IPS-20b (cell line): ENCODE measurements around the gene NUMBL.
A peak's percentile ranks its signal among the peaks of the same experiment; 100 is the strongest.

Experiments used
- H3K27ac ChIP-seq: one replicate; pipeline ENCODE4 v1.5.1; 2013; ENCODE audit warnings: low read length
- H3K27me3 ChIP-seq: 2 replicates; pipeline ENCODE4 v1.6.1; 2013; ENCODE audit warnings: mild to moderate bottlenecking, low read length, inconsistent platforms; ENCODE audit not compliant: insufficient read depth
- H3K36me3 ChIP-seq: 2 replicates; pipeline ENCODE4 v1.6.1; 2013; ENCODE audit warnings: low read depth, mild to moderate bottlenecking, inconsistent platforms, low read length, moderate library complexity; ENCODE audit not compliant: insufficient read depth
- H3K4me1 ChIP-seq: 2 replicates; pipeline ENCODE4 v1.6.1; 2013; ENCODE audit warnings: mild to moderate bottlenecking, control low read depth, inconsistent platforms, low read length, moderate library complexity; ENCODE audit not compliant: insufficient read depth
- H3K4me3 ChIP-seq: 2 replicates; pipeline ENCODE4 v1.5.1; 2013; ENCODE audit warnings: mild to moderate bottlenecking, low read length, inconsistent platforms
- H3K9ac ChIP-seq: 2 replicates; pipeline ENCODE4 v1.6.1; 2013; ENCODE audit warnings: low read depth, mild to moderate bottlenecking, inconsistent platforms, low read length, moderate library complexity
- H3K9me3 ChIP-seq: 2 replicates; pipeline ENCODE4 v1.6.1; 2013; ENCODE audit warnings: mild to moderate bottlenecking, low read depth, low read length, inconsistent platforms; ENCODE audit not compliant: insufficient read depth

The NUMBL gene

DNA sequence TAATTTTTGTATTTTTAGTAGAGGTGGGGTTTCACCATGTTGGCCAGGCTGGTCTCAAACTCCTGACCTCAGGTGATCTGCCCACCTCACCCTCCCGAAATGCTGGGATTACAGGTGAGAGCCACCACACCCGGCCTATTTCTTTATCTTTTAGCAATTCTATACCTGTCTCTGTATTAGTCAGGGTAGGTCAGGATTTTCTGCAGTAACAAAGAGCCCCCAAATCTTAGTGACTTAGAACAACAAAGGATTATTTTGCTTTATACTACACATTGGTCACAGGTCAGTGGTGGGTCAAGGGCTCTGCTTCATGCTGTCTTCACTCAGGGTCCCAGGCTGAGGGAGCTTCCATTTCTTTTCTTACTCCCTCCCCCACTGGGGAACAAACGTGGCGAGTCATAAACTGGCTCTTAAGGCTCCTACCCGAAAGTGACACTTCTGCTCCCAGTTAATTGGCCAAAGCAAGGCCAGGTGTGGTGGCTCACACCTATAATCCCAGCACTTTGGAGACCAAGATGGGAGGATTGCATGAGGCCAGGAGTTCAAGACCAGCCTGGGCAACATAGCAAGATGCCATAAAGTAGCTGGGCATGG, 33.3 kb upstream of the NUMBL start:
- peaks cover 33% of the 10 kb centered on the region for H3K36me3 ChIP-seq
- H3K27ac ChIP-seq: no peak overlapping the region
- no peaks in the 10 kb centered on the region for H3K9me3 ChIP-seq
- no peaks in the 10 kb centered on the region for H3K27me3 ChIP-seq
- no peaks in the 10 kb centered on the region; the same call in 1 of the 2 replicates for H3K4me1 ChIP-seq
- no peak overlapping the region for H3K4me3 ChIP-seq
- H3K9ac ChIP-seq: no peak overlapping the region

DNA sequence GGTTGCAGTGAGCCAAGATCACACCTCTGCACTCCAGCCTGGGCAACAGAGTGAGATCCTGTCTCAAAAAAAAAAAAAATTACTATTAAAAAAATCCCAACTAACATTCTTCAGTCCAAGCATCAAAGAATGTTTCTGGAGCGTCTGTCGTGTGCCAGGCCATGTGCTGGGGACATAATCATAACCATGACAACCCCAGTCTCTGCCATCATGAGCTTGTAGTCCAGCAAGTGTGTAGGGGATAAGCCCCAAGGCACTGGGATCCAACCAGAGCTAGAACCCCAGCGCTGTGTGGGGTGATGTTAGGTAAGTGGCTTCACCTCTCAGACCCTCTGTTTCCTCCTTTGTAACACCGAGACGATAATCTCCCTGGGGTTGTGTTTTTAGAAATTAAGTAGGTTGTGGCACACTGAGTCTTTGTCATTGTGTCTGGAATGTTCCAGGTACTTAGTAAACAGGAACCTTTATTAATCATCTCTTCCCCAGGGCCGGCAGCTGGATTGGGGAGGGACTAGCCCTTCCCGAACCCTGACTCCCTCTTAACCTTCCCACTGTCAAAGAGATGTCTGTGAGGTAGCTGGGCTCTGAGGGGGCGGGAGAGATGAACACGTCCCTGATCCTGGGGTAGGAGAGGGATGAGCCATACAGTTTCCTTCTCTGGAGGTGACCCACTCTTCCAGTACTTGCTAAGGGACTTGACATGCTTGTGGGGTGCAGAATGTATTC, 31.6 kb upstream of the NUMBL start:
- Histone ChIP-seq H3K27me3 (no peaks in the 10 kb centered on the region), H3K27ac (no peak overlapping the region), H3K4me3 (no peak overlapping the region), H3K9ac (no peak overlapping the region), H3K4me1 (peaks cover 10% of the 10 kb centered on the region; the same call in 1 of the 2 replicates), H3K36me3 (peaks cover 20% of the 10 kb centered on the region), H3K9me3 (no peaks in the 10 kb centered on the region)

DNA sequence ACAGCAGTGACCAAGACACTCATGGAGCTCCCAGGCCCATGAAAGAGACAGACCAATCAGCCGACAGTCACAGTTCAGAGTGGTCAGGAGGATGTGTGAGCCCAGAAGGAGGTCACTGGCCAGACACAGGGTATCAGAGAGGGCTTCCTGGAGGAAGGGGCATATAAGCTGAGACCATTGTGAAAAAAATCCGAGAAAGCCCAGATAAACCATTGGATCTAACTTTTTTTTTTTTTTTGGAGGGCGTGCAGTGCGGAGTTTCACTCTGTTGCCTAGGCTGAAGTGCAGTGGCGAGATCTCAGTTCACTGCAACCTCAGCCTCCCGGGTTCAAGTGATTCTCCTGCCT, 30.7 kb upstream of the NUMBL start:
- Histone ChIP-seq H3K27me3 (no peaks in the 10 kb centered on the region), H3K36me3 (peaks cover 14% of the 10 kb centered on the region; the same call in 1 of the 2 replicates), H3K27ac (no peak overlapping the region), H3K4me3 (no peak overlapping the region), H3K9ac (no peak overlapping the region), H3K9me3 (no peaks in the 10 kb centered on the region), H3K4me1 (peaks cover 10% of the 10 kb centered on the region; the same call in 1 of the 2 replicates)

DNA sequence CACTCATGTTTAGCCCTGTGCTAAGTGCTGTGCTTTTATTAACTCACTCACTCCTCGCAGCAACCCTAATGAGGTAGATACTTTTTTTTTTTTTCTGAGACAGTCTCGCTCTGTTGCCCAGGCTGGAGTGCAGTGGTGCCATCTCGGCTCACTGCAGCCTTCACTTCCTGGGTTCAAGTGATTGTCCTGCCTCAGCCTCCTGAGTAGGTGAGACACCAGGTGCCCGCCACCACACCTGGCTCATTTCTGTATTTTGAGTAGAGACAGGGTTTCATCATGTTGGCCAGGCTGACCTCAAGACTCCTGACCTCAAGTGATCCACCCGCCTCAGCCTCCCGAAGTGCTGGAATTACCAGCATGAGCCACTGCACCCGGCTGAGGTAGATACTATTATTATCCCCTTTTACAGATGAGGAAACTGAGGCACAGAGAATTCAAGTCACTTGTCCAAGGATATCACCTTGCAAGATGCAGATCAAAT, 29.0 kb upstream of the NUMBL start:
- peak overlapping the region; percentile 88; the same call in 1 of the 2 replicates for H3K9ac ChIP-seq
- H3K36me3 ChIP-seq: peaks cover 8% of the 10 kb centered on the region; the same call in 1 of the 2 replicates
- H3K4me1 ChIP-seq: peaks cover 16% of the 10 kb centered on the region; the same call in 1 of the 2 replicates
- H3K27ac ChIP-seq: no peak overlapping the region
- H3K27me3 ChIP-seq: no peaks in the 10 kb centered on the region
- H3K9me3 ChIP-seq: no peaks in the 10 kb centered on the region
- H3K4me3 ChIP-seq: peak overlapping the region; percentile 93

DNA sequence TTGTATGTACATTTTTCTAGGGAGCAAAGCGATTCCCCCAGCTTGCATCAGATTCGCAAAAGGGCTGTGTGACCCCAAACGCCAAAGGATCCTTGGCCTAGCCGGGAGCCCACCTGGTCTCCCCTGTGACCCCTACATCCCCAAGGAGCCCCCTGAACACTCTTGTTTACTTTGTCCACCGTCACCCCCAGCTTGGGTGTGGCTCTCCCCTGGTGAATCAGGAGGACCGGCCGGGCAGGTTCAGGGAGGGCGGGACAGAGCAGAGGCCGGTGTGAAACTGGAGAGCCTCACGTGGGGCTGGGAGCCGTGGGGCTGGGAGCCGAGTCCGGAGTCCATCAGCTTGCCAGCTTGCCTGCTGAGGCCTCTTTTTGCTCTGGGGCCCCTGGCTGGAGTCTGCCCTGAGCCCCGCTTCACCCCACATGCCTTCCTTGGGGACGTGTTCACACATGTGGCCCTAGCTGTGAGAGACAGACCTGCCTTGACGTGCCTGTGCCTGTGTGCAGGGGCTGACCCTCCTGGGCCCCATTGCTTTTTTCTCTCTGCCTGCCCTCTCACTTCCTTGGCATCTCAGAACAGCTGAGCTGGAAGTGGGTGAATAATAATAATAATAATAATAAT, 28.4 kb upstream of the NUMBL start:
- no peaks in the 10 kb centered on the region for H3K27me3 ChIP-seq
- peaks cover 3% of the 10 kb centered on the region; the same call in 1 of the 2 replicates for H3K36me3 ChIP-seq
- no peaks in the 10 kb centered on the region for H3K9me3 ChIP-seq
- peak overlapping the region; percentile 88 for H3K9ac ChIP-seq
- no peak overlapping the region for H3K27ac ChIP-seq
- peaks cover 19% of the 10 kb centered on the region; the same call in 1 of the 2 replicates for H3K4me1 ChIP-seq
- peak overlapping the region; percentile 93 for H3K4me3 ChIP-seq

DNA sequence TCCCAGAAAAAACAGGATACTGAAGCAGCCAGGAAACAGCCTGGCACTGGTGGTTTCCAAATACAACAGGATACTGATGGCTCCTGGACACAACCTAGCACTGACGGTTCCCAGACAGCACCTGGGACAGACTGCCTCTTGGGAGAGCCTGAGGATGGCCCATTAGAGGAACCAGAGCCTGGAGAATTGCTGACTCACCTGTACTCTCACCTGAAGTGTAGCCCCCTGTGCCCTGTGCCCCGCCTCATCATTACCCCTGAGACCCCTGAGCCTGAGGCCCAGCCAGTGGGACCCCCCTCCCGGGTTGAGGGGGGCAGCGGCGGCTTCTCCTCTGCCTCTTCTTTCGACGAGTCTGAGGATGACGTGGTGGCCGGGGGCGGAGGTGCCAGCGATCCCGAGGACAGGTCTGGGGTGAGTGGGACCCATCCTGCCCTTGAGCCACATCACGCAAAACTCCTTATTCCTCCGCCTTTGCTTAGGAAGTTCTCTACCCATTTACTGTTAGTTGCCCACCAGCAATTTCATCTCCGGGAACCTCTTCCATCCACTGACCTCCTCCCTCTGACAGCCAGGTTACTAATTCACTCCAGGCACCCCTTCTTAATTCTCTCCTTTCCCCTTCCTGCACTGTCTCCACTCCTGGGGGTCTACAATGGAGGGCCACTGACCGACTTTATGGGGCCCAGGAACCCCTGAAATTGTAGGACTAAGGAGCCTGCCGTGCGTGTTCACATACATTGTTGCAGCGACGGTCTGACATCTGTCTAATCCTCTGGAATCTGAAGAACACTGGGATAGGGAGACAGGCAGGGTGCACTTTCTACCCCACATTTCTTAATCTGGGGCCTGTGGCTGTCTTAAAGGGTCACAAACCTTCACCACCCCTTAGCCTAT, 27.7 kb upstream of the NUMBL start:
- peaks cover 2% of the 10 kb centered on the region for H3K36me3 ChIP-seq
- no peaks in the 10 kb centered on the region for H3K27me3 ChIP-seq
- peaks cover 19% of the 10 kb centered on the region; the same call in 1 of the 2 replicates for H3K4me1 ChIP-seq
- H3K4me3 ChIP-seq: peak overlapping the region; percentile 93
- peak overlapping the region; percentile 88 for H3K9ac ChIP-seq
- H3K9me3 ChIP-seq: no peaks in the 10 kb centered on the region
- no peak overlapping the region for H3K27ac ChIP-seq

DNA sequence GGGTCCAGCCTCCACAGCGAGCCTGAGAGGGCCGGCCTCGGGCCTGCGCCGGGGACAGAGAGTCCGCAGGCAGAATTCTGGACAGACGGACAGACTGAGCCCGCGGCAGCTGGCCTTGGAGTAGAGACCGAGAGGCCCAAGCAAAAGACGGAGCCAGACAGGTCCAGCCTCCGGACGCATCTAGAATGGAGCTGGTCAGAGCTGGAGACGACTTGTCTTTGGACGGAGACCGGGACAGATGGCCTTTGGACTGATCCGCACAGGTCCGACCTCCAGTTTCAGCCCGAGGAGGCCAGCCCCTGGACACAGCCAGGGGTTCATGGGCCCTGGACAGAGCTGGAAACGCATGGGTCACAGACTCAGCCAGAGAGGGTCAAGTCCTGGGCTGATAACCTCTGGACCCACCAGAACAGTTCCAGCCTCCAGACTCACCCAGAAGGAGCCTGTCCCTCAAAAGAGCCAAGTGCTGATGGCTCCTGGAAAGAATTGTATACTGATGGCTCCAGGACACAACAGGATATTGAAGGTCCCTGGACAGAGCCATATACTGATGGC, 27.0 kb upstream of the NUMBL start:
- Histone ChIP-seq H3K36me3 (peaks cover 10% of the 10 kb centered on the region), H3K4me1 (peaks cover 19% of the 10 kb centered on the region; the same call in 1 of the 2 replicates), H3K4me3 (peak overlapping the region; percentile 93), H3K9ac (peak overlapping the region; percentile 88; the same call in 1 of the 2 replicates), H3K27ac (no peak overlapping the region), H3K9me3 (no peaks in the 10 kb centered on the region), H3K27me3 (no peaks in the 10 kb centered on the region)

DNA sequence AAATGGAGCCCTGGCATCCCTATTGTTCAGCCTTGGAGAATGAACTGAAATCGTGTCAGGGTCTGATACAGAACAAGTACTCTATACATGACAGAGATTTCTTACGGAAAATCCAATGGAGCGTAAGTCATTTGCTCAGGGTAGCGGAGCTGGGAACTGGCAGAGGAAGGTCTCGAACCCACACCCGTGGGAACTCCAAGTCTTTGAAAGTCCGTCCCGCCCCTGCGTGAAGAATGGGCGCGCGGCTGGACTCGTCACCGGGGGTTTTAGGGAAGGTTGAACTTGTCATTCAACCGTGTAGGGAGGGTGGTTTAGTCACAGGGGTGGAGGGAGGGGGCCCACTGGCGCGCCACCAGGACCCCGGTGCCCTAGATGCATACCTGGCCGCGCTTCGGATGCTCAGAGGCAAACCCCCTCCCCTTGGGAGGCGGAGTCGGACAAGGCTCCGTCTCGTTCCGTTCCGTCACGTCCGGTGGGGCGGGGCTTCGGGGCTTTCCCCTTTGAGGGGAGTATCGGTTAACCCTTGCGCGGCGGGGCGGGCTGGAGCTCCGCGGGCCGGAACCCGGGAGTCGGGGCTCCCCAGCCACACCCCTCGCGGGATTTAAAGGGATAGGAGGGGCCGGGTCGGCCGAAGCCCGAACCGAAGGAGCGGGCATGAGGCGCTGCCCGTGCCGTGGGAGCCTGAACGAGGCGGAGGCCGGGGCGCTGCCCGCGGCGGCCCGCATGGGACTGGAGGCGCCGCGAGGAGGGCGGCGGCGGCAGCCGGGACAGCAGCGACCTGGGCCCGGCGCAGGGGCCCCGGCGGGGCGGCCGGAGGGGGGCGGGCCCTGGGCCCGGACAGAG, 26.3 kb upstream of the NUMBL start, which contains the start of the genes COQ8B and ITPKC:
COQ8B (minus strand) TSS at position 405 of the 843 bp plus-strand sequence. CDS start 2,254 bp downstream, outside the sequence.
ITPKC (plus strand) TSS at position 631 of the 843 bp plus-strand sequence; CDS start at position 655, 24 bp downstream.
- peaks cover 12% of the 10 kb centered on the region for H3K36me3 ChIP-seq
- H3K4me3 ChIP-seq: peak within 1 kb of the TSS; percentile 93
- H3K9ac ChIP-seq: peak within 1 kb of the TSS; percentile 88
- H3K27me3 ChIP-seq: no peaks in the 10 kb centered on the region
- peak within 1 kb of the TSS; percentile 89 for H3K27ac ChIP-seq
- peaks cover 19% of the 10 kb centered on the region; the same call in 1 of the 2 replicates for H3K4me1 ChIP-seq
- H3K9me3 ChIP-seq: no peaks in the 10 kb centered on the region

DNA sequence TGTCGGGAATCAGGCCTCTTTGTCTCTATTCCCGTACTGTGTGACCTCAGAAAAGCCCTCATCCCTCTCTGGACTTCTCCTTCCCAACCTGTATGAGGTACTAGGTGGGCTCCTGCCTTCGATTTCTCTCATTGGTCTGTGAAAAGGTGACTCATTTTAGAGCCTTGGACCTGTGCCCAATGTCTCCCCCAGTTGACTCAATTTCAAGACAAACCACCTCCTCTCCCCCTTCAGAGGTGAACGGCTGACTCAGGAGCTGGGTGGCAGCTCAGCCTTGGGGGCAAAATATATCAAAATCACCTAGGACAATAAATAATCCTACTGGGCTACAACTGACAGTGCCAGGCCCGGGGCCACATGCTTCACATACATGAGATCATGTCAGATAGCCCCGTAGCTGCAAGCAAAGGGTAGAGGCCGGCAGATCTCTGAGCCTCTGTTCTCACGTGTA, 25.6 kb upstream of the NUMBL start:
- Histone ChIP-seq H3K27ac (peak overlapping the region; percentile 26), H3K9ac (peak overlapping the region; percentile 88), H3K27me3 (no peaks in the 10 kb centered on the region), H3K9me3 (no peaks in the 10 kb centered on the region), H3K4me3 (peak overlapping the region; percentile 93), H3K4me1 (peaks cover 19% of the 10 kb centered on the region; the same call in 1 of the 2 replicates), H3K36me3 (peaks cover 18% of the 10 kb centered on the region)
